GM12892 (cell line): ENCODE data around the gene RBMS3.
"Not testable (repeated sequence)": the region's sequence is repeated elsewhere in the genome, so short reads cannot be mapped to it uniquely, and the experiment has no call there.

Experiments used
- DNase-seq: peaks from one replicate; pipeline ENCODE4 v3.0.0; 2011; ENCODE audit not compliant: insufficient read length
- FAIRE-seq: peaks from 2 replicates; lab custom pipeline; 2011; peaks lifted over from hg19 to GRCh38; lab: Jason Lieb, UNC
- POLR2A ChIP-seq: IDR thresholded peaks from 2 replicates; pipeline ENCODE4 v1.6.1; 2011; ENCODE audit warnings: low read depth, low read length, control low read depth
- POLR2AphosphoS5 ChIP-seq: IDR thresholded peaks from 2 replicates; pipeline ENCODE4 v1.6.1; 2011; ENCODE audit warnings: low read depth, low read length, control low read depth
- TAF1 ChIP-seq: IDR thresholded peaks from 2 replicates; pipeline ENCODE4 v1.6.1; 2011; ENCODE audit warnings: low read depth, mild to moderate bottlenecking, control low read depth, low read length, borderline replicate concordance

The RBMS3 gene

GRCh38 chr3:29318251-29318650, 37.4 kb downstream of the RBMS3 start:
- TF ChIP-seq TAF1 (no peak), POLR2AphosphoS5 (no peak), POLR2A (no peak)
- FAIRE-seq (no peak), DNase-seq (no peak)

- FAIRE-seq (peak; percentile 93), DNase-seq (no peak)
- TF ChIP-seq TAF1 (no peak), POLR2AphosphoS5 (no peak), POLR2A (no peak)
These were observed 38.4 kb downstream of the RBMS3 start for GRCh38 chr3:29319262-29319661.

DNA sequence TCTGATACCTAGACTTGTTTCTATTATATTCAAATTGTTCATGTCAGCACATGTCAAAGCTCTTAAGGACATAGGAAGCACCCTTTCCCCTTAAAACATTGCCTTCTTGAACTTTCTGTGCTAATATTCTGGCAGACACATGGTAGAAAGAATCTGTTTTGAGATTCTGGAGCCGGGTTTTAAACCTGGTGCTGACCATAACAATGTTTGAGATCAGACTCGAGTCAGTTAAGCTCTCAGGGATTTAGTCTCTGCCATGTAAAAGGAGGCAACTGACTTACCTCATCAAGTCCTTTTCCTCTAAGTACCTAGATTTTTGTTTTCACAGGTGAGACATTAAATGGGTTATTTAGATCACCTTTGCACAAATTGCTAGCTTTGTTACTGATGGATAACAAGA, 38.9 kb downstream of the RBMS3 start:
- TF ChIP-seq POLR2A (no peak), POLR2AphosphoS5 (no peak), TAF1 (no peak)
- DNase-seq (no peak), FAIRE-seq (peak; percentile 91)

DNA sequence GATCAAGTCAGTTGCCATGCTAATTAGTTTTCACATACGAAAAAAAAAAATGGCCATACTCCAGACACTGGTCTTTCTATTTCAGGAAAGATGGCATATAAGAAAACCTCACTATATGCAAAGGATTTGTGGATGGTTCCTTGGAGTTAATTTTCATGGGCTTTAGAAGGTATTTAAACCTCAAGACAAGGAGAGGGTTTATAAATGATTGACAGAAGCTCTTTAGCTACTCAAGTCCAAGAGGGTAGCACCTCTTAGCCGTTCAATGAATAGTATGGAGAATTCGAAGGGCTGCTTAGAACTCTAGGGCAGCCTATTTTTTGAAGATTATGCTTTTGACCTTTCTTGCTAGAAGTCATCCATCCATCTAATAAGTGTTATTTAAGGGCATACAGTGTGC, 41.7 kb downstream of the RBMS3 start:
- DNase-seq: no peak
- no peak for TF ChIP-seq POLR2A
- no peak for TF ChIP-seq POLR2AphosphoS5
- no peak for TF ChIP-seq TAF1
- FAIRE-seq: no peak

DNA sequence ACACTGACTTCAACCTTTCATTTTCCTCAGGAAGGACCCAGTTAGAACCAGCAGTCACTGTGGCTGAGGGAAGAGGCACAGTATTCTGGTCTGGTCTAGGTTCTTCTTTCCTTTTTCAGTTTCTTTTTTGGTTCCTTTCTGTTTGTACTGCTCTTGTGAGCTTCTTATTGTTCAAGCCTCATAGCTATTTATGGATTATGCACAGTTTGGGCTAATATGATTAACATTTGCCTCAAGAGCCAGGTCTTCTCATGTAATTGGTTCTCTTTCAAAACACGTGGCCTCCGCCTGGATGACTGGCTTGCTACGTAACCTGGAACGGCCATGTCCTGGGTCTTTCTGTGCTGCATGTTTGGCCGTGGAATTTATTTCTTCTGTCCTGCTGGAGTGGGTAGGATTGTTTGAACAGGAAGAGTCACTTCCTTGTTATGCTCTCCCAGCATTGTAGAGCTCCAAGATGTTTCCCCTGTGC, 43.3 kb downstream of the RBMS3 start:
- FAIRE-seq (peak; percentile 93), DNase-seq (no peak)
- TF ChIP-seq TAF1 (no peak), POLR2A (peak; percentile 27; the same call in 1 of the 2 replicates)

GRCh38 chr3:29326540-29326939, 45.7 kb downstream of the RBMS3 start:
- not testable (repeated sequence) for DNase-seq
- FAIRE-seq: peak; percentile 9

- FAIRE-seq: peak; percentile 14
- DNase-seq: no peak
These were observed 49.4 kb downstream of the RBMS3 start for GRCh38 chr3:29329986-29330890.

GRCh38 chr3:29331035-29331434, 50.2 kb downstream of the RBMS3 start:
- DNase-seq: no peak
- no peak for FAIRE-seq
- TF ChIP-seq POLR2A (no peak), POLR2AphosphoS5 (no peak), TAF1 (no peak)

More at GRCh38 chr3:29329986-29330890, 49.4 kb downstream of the RBMS3 start:
- TF ChIP-seq TAF1: no peak
- no peak for TF ChIP-seq POLR2A
- TF ChIP-seq POLR2AphosphoS5: no peak

- no peak for TF ChIP-seq POLR2A
- TF ChIP-seq POLR2AphosphoS5: no peak
- no peak for TF ChIP-seq TAF1
- FAIRE-seq: peak; percentile 40
- no peak for DNase-seq
These were observed 50.8 kb downstream of the RBMS3 start for GRCh38 chr3:29331456-29332194.

DNA sequence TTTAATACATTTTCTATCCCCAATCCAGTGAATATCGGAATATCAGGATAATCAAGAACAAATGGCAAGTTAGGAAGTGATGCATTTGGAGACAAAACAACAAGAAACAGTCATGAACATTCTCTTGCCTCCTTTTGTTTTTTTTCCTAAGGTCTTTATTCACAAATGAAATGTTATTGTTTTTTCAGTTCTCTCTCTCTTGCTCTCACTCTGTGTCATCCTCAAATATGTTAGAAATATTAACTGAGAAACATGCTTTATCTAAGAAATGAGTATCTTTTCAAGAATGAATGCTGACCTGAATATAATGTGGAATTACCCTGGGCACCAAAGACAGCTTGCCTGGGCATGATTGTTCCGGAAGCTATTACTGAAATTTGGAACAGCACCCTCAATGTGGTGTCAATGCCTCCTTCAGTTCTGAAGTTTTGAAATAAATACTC, 51.3 kb downstream of the RBMS3 start:
- DNase-seq (no peak), FAIRE-seq (peak; percentile 42)
- no peak for TF ChIP-seq TAF1
- TF ChIP-seq POLR2A: no peak
- no peak for TF ChIP-seq POLR2AphosphoS5

GRCh38 chr3:29333576-29333975, 52.7 kb downstream of the RBMS3 start:
- DNase-seq: no peak
- TF ChIP-seq POLR2AphosphoS5 (no peak), TAF1 (no peak)
- no peak for FAIRE-seq

DNA sequence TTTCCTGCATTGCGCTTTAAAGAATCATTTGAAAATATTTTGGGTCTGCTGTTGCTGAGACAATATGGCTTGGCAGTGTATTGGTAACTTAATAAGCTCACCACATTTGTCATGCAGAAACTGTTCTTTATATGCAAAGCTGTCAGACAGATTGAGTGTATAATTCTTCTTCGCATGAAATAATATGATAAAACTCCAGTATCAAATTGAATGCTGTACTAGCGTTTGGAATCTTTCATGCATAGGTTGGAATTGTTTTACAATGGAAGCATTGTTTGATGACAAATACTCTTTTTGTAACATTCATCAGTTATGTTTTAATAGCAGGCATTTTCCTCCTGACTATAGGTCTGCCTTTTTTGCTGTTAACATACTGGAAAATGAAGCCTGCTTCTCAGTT, 53.8 kb downstream of the RBMS3 start:
- FAIRE-seq (no peak), DNase-seq (no peak)
- TF ChIP-seq POLR2AphosphoS5 (no peak), TAF1 (no peak), POLR2A (no peak)

DNA sequence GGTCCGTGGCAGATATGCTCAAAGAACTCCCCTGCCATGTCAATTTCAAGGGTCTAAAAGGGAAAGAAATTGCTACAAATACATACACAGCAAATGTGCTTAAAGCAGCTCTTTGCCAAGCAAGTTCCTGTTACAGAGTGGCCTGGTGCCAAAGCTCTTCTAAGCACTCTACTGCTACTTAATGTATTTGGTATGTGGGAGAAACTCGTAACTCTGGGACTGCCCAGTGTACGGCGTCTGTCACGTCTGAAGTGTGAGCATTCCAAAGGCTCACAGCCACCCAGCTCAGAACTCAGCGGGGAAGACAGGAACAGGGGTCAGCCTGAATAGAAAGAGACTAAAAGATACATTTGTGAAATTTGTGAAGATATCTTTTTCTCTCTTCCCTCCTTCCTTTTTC, 54.6 kb downstream of the RBMS3 start:
- DNase-seq (no peak), FAIRE-seq (peak; percentile 27)
- TF ChIP-seq POLR2A (no peak), TAF1 (no peak), POLR2AphosphoS5 (no peak)
